K562 (cell line): ENCODE measurements around the gene GRB10.

Source experiments
- CAMTA2 ChIP-seq: fragments of 250-450 bp; sonication (Bioruptor Pico); conservative IDR thresholded peaks from 2 replicates; pipeline ENCODE4 v1.5.1; 2022
- CREB1 ChIP-seq, 2 experiments: sonication (generic) in 1 of 2; formaldehyde crosslinking in 1 of 2; IDR thresholded peaks; 2 replicates each; pipeline versions ENCODE4 v1.6.1 to v1.8.0; 2012 to 2022; ENCODE audit warnings: inconsistent platforms in 1 of 2, mild to moderate bottlenecking in 1 of 2, missing genetic modification reagents in 1 of 2, moderate library complexity in 1 of 2
- HLTF ChIP-seq: fragments of 450-650 bp; IDR thresholded peaks from 2 replicates; pipeline ENCODE4 v1.6.1; 2016
- SIN3A ChIP-seq, 2 experiments: fragments of 150-350 bp in 1 of 2; IDR thresholded peaks; 2 replicates each; pipeline ENCODE4 v1.6.1; 2011 to 2016; ENCODE audit warnings: borderline replicate concordance in 2 of 2, low read depth in 2 of 2, low read length in 2 of 2, mild to moderate bottlenecking in 2 of 2, moderate library complexity in 2 of 2; ENCODE audit not compliant: control insufficient read depth in 1 of 2
- ZFX ChIP-seq: sonication (generic); formaldehyde crosslinking; IDR thresholded peaks from 2 replicates; pipeline ENCODE4 v1.8.0; 2022; ENCODE audit warnings: mild to moderate bottlenecking, missing genetic modification reagents, moderate library complexity
- ZKSCAN1 ChIP-seq: fragments of 150-350 bp; IDR thresholded peaks from 2 replicates; pipeline ENCODE4 v1.6.1; 2016; ENCODE audit warnings: low read depth, low read length
- ZNF408 ChIP-seq: fragments of 250-450 bp; sonication (Bioruptor Pico); IDR thresholded peaks from 2 replicates; pipeline ENCODE4 v1.4.0; 2020; ENCODE audit warnings: low read depth, mild to moderate bottlenecking, moderate library complexity
- TF ChIP-seq, protein P1 (sequence below), 3 experiments: IDR thresholded peaks in 2 of 3; conservative IDR thresholded peaks in 1 of 3; 2 replicates each; pipeline ENCODE4 v1.5.1; 2011 to 2012; ENCODE audit warnings: low read length in 3 of 3, mild to moderate bottlenecking in 3 of 3, control low read depth in 2 of 3, improper control_type of control experiment in 1 of 3, inconsistent platforms in 1 of 3, low read depth in 1 of 3, mixed read lengths in 1 of 3, moderate library complexity in 1 of 3; ENCODE audit not compliant: insufficient read depth in 2 of 3
- TF ChIP-seq, protein P2 (sequence below), 2 experiments: fragments of 450-650 bp; formaldehyde crosslinking in 1 of 2; IDR thresholded peaks; 2 replicates each; pipeline versions ENCODE4 v1.4.0 to v1.6.1; 2014 to 2020; ENCODE audit warnings: mild to moderate bottlenecking in 2 of 2, borderline replicate concordance in 1 of 2, low read depth in 1 of 2

DNA sequence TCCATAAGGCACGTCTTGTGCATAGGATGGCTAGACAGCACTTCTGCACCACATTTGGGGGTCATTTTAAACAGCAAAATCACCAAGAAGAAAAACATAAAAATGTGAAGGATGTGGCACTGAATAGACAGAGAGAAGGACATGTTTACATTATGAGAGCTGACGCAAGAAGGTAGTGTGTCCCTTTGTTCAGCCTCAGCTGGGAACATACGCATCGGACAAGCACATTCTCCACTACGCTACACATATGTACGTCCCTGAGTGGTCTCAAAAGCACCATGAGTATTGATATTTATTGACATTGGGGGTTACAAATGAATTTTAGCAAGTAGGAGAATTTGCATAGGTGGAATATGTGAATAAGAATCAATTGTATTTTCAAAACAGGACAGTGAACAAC is 237.7 kb downstream of the GRB10 start:
- TF ChIP-seq, protein P1, sequence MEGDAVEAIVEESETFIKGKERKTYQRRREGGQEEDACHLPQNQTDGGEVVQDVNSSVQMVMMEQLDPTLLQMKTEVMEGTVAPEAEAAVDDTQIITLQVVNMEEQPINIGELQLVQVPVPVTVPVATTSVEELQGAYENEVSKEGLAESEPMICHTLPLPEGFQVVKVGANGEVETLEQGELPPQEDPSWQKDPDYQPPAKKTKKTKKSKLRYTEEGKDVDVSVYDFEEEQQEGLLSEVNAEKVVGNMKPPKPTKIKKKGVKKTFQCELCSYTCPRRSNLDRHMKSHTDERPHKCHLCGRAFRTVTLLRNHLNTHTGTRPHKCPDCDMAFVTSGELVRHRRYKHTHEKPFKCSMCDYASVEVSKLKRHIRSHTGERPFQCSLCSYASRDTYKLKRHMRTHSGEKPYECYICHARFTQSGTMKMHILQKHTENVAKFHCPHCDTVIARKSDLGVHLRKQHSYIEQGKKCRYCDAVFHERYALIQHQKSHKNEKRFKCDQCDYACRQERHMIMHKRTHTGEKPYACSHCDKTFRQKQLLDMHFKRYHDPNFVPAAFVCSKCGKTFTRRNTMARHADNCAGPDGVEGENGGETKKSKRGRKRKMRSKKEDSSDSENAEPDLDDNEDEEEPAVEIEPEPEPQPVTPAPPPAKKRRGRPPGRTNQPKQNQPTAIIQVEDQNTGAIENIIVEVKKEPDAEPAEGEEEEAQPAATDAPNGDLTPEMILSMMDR (IDR thresholded peaks at IDR 0.05 in 2 of 3, conservative IDR thresholded peaks at IDR 0.05 in 1 of 3; ENCODE audit: insufficient read depth in 2 of 3, low read depth in 1 of 3, low read length in 3 of 3): no peak
- TF ChIP-seq SIN3A (IDR thresholded peaks at IDR 0.05; ENCODE audit: borderline replicate concordance in 2 of 2, control insufficient read depth in 1 of 2, low read depth in 2 of 2, low read length in 2 of 2) (no peak), CREB1 (IDR thresholded peaks at IDR 0.05) (no peak), CREB1 (CRISPR knock-in tag; IDR thresholded peaks at IDR 0.05) (no peak), ZNF408 (no peak), CAMTA2 (CRISPR knock-in tag) (no peak), HLTF (no peak), ZKSCAN1 (no peak), ZFX (CRISPR knock-in tag) (no peak)
- TF ChIP-seq, protein P2, sequence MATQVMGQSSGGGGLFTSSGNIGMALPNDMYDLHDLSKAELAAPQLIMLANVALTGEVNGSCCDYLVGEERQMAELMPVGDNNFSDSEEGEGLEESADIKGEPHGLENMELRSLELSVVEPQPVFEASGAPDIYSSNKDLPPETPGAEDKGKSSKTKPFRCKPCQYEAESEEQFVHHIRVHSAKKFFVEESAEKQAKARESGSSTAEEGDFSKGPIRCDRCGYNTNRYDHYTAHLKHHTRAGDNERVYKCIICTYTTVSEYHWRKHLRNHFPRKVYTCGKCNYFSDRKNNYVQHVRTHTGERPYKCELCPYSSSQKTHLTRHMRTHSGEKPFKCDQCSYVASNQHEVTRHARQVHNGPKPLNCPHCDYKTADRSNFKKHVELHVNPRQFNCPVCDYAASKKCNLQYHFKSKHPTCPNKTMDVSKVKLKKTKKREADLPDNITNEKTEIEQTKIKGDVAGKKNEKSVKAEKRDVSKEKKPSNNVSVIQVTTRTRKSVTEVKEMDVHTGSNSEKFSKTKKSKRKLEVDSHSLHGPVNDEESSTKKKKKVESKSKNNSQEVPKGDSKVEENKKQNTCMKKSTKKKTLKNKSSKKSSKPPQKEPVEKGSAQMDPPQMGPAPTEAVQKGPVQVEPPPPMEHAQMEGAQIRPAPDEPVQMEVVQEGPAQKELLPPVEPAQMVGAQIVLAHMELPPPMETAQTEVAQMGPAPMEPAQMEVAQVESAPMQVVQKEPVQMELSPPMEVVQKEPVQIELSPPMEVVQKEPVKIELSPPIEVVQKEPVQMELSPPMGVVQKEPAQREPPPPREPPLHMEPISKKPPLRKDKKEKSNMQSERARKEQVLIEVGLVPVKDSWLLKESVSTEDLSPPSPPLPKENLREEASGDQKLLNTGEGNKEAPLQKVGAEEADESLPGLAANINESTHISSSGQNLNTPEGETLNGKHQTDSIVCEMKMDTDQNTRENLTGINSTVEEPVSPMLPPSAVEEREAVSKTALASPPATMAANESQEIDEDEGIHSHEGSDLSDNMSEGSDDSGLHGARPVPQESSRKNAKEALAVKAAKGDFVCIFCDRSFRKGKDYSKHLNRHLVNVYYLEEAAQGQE (IDR thresholded peaks at IDR 0.05; ENCODE audit: borderline replicate concordance): no peak
- TF ChIP-seq, protein P2 (CRISPR knock-in tag; IDR thresholded peaks at IDR 0.05; ENCODE audit: low read depth): no peak
